Activated T-helper 17 cell treated with anti-CD3 and anti-CD28 coated beads, Interleukin-2, amount 50 U/mL, for 72 hours (primary cell): ENCODE data around the gene GMCL2. TPM values are rescaled to one million over a fixed set of nuclear protein-coding genes. Genes with fewer than 3 reads are reported as not detected.

Experiments used
- ATAC-seq: fragments of 150-1000 bp; cut with Tn5 transposase; replicated peaks from 2 replicates; pipeline ENCODE4 v1.10.0; 2021; ENCODE audit warnings: mild to moderate bottlenecking, moderate library complexity
- H3K27ac Mint-ChIP-seq: one replicate; pipeline ENCODE4 v1.8.0; 2022; ENCODE audit warnings: mixed read lengths
- H3K27me3 Mint-ChIP-seq: one replicate; pipeline ENCODE4 v1.8.0; 2022; ENCODE audit warnings: mixed read lengths
- H3K36me3 Mint-ChIP-seq: one replicate; pipeline ENCODE4 v1.8.0; 2022; ENCODE audit warnings: low read depth, mild to moderate bottlenecking, mixed read lengths
- H3K4me1 Mint-ChIP-seq: one replicate; pipeline ENCODE4 v1.8.0; 2022; ENCODE audit warnings: mixed read lengths
- H3K4me3 Mint-ChIP-seq: one replicate; pipeline ENCODE4 v1.8.0; 2022; ENCODE audit warnings: mild to moderate bottlenecking, mixed read lengths
- H3K9me3 Mint-ChIP-seq: one replicate; pipeline ENCODE4 v1.8.0; 2022; ENCODE audit warnings: mixed read lengths
- total RNA-seq, 2 donors: library from RNA; stranded (reverse); gene quantifications; one replicate each; pipeline ENCODE4 v1.2.3, GENCODE V29; 2022

GMCL2 gene
- total RNA-seq, 2 donors from 2014 or later, result not detected

DNA sequence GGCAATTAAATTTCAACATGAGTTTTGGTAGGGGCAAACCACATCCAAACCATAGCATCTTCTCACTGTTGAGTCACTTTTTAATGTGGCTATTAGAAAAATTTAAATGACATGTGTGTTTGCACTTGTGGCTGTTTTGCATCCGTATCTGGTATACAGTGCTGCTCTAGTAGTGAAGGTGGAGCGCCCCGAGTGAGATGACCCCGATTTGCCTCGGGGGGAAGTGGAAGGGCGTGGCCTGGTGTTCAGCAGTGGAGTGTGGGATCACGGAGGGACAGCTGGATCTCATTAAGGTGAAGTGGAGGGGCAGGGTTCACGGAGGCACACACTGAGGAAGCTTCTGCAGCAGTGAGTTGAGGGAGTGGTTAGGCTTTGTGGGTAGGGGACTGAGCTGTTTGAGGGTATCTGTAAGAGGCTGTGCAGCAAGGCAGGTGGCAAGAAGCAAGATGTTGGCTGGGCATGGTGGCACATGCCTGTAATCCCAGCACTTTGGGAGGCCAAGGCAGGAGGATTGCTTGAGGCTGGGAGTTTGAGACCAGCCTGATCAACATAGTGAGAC lies 6.2 kb upstream of the GMCL2 start:
- H3K4me3 Mint-ChIP-seq, result no peak overlapping the region
- no peak for ATAC-seq
- H3K27me3 Mint-ChIP-seq, result peaks cover 17% of the 10 kb centered on the region
- H3K9me3 Mint-ChIP-seq, result no peaks in the 10 kb centered on the region
- no peaks in the 10 kb centered on the region for H3K36me3 Mint-ChIP-seq
- no peak overlapping the region for H3K27ac Mint-ChIP-seq
- H3K4me1 Mint-ChIP-seq, result no peaks in the 10 kb centered on the region

DNA sequence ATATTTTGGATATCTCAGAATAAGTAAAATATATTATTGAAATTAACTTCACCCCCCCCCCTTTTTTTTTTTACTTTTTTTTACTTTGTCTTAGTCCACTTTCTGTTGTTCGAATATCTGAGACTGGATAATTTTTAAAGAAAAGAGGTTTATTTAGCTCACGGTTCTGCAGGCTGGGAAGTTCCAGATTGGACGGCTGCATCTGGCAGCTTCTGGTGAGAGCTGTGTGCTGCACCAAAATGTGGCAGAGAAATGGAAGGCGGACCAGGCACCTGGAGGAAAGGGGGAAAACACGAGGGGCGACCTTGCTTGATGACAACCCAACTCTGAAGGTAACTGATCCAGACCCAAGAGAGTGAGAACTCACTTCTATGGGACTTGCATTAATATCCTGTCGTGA lies 5.6 kb upstream of the GMCL2 start:
- no peaks in the 10 kb centered on the region for H3K4me1 Mint-ChIP-seq
- no peak overlapping the region for H3K4me3 Mint-ChIP-seq
- H3K27ac Mint-ChIP-seq, result no peak overlapping the region
- ATAC-seq, result no peak
- H3K27me3 Mint-ChIP-seq, result peaks cover 18% of the 10 kb centered on the region
- H3K36me3 Mint-ChIP-seq, result no peaks in the 10 kb centered on the region
- no peaks in the 10 kb centered on the region for H3K9me3 Mint-ChIP-seq

DNA sequence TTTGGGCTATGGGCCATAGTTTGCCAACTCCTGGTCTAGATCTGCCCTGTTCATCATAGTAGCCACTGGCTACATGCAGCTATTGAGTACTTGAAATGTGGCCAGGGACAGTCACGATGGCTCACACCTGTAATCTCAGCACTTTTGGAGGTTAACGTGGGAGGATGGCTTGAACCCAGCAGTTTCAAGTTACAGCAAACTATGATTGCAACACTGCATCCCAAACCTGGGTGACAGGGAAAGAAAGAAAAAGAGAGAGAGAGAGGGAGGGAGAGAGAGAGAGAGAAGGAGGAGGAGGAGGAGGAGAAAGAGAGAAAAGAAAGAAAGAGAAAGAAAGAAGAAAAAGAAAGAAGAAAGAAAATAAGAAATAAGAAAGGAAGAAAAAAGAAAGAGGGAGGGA lies 5.1 kb upstream of the GMCL2 start:
- peak; percentile 74 for ATAC-seq
- H3K4me3 Mint-ChIP-seq, result no peak overlapping the region
- H3K36me3 Mint-ChIP-seq, result no peaks in the 10 kb centered on the region
- H3K27me3 Mint-ChIP-seq, result peaks cover 18% of the 10 kb centered on the region
- no peak overlapping the region for H3K27ac Mint-ChIP-seq
- no peaks in the 10 kb centered on the region for H3K9me3 Mint-ChIP-seq
- no peaks in the 10 kb centered on the region for H3K4me1 Mint-ChIP-seq

DNA sequence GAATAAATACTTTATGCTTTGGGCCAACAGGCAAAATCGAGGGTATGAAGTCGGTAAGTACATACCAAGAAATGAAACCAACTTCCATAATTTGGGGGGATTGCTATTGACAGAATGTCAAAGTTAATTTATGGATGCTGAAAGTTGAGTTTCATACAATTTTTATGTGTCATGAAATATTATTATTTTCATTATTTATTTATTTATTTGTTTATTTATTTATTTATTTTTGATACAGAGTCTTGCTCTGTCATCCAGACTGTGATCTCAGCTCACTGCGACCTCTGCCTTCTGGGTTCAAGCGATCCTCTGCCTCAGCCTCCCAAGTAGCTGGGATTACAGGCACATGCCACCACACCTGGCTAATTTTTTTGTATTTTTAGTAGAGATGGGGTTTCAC lies 4.5 kb upstream of the GMCL2 start:
- H3K36me3 Mint-ChIP-seq, result no peaks in the 10 kb centered on the region
- H3K27ac Mint-ChIP-seq, result no peak overlapping the region
- H3K4me1 Mint-ChIP-seq, result no peaks in the 10 kb centered on the region
- H3K4me3 Mint-ChIP-seq, result no peak overlapping the region
- no peaks in the 10 kb centered on the region for H3K9me3 Mint-ChIP-seq
- no peak for ATAC-seq
- H3K27me3 Mint-ChIP-seq, result peaks cover 18% of the 10 kb centered on the region

DNA sequence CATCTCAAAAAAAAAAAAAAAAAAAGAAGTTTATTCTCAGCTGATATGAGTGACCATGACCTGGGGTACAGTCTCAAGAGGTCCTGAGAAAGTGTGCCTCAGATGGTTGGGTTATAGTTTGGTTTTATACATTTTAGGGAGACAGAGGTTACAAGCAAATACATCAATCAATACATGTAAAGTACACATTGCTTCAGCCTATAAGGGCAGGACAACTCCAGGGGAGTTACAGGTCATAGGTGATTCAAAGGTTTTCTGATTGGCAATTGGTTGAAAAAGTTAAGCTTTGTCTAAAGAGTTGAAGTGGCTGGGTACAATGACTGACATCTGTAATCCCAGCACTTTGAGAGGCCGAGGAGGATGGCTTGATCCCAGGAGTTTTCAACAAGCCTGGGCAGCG lies 2.3 kb upstream of the GMCL2 start:
- Mint-ChIP-seq H3K4me1 (no peaks in the 10 kb centered on the region), H3K36me3 (no peaks in the 10 kb centered on the region), H3K4me3 (no peak overlapping the region), H3K9me3 (no peaks in the 10 kb centered on the region), H3K27ac (no peak overlapping the region), H3K27me3 (peaks cover 15% of the 10 kb centered on the region)
- no peak for ATAC-seq

DNA sequence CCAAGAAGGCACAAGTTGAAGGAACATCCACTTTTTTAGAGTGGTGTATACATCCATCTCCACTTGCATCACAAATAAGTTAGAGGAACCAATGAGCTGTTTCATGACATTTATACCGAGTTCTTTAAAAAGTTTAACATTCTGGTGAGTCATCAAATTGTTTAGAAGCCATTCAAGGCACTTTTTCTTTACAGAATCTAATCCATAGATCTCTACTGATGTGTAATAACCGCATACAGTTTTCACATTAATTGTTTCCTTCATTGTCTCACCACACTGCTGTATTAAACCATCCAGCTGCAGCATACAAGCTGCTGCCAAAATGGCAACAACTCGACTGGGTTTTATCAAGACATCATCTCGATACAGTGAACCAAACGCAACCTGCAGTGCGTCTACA lies 744 bp downstream of the GMCL2 start:
- Mint-ChIP-seq H3K4me1 (no peaks in the 10 kb centered on the region), H3K9me3 (no peaks in the 10 kb centered on the region), H3K27me3 (peaks cover 7% of the 10 kb centered on the region), H3K36me3 (no peaks in the 10 kb centered on the region), H3K4me3 (no peak overlapping the region), H3K27ac (no peak overlapping the region)
- ATAC-seq, result no peak

DNA sequence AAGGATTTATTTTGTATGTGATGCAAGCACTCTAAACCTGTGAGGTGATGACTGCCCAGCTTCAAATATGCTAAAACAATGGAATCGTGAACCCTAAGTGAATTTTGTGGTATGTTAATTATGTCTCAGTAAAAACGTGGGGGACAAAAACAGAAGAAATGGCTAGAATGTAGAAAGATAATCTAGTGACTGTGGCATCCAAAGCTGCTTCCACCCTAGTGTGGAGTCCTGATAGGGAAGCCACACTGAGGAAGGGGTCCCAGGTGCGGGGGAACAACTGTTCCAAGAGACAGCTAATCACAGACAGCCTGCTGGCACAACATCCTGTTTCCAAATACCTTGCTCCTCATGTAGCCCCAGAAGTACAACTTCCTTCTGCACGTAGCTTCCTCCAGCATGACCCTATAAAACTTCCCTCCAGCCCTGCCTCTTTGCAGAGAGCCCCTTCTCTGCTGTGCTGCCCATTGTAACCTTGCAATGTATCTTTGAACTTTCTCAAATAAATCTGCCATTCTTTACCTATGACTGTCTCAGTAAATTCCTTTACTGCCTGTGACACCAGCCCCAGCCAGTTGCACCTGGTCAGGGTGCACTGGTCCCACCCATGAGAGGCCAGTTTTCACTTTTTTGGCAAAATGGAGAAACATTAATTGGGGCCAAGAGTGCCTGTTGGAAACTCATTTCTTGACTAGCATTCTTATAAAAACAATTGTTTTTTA lies 4.9 kb downstream of the GMCL2 start:
- H3K27ac Mint-ChIP-seq, result no peak overlapping the region
- H3K4me3 Mint-ChIP-seq, result no peak overlapping the region
- ATAC-seq, result no peak
- H3K27me3 Mint-ChIP-seq, result peaks cover 10% of the 10 kb centered on the region
- H3K9me3 Mint-ChIP-seq, result no peaks in the 10 kb centered on the region
- H3K36me3 Mint-ChIP-seq, result no peaks in the 10 kb centered on the region
- no peaks in the 10 kb centered on the region for H3K4me1 Mint-ChIP-seq

DNA sequence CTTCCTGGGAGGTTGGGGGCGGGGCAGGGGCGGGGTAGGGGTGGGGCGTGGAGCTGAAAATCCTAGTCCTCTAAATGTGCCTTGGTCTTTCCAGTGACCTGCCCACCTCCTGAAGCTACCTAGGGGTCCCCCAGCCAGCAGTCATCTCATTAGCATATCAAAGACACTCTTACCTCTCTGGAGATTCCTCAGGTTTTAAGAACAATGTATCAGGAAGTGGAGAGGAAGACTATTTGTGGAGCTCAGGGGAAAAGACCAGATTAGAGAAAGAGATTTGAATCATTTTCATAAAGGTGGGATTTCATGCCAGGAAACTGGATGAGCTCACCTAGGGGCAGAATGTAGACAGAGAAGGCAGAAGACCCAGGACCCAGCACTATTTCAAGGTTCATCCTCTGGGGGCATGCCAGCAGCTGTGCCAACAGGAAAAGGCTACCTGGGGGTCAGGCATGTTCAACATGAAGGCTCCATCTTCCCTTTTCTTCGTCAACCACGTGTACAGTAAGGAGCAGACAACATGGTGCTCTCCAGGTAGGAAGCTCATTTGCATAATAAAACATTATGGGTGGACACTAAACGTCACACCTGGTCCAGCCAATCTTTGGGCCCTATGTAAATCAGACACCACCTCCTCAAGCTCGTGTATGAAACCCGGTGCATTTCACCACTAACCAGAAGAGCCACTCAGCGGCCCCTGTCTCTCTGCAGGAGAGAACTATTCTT lies 6.9 kb downstream of the GMCL2 start:
- H3K27me3 Mint-ChIP-seq, result peaks cover 14% of the 10 kb centered on the region
- no peak for ATAC-seq
- H3K4me3 Mint-ChIP-seq, result no peak overlapping the region
- H3K27ac Mint-ChIP-seq, result no peak overlapping the region
- no peaks in the 10 kb centered on the region for H3K4me1 Mint-ChIP-seq
- H3K36me3 Mint-ChIP-seq, result no peaks in the 10 kb centered on the region
- no peaks in the 10 kb centered on the region for H3K9me3 Mint-ChIP-seq

DNA sequence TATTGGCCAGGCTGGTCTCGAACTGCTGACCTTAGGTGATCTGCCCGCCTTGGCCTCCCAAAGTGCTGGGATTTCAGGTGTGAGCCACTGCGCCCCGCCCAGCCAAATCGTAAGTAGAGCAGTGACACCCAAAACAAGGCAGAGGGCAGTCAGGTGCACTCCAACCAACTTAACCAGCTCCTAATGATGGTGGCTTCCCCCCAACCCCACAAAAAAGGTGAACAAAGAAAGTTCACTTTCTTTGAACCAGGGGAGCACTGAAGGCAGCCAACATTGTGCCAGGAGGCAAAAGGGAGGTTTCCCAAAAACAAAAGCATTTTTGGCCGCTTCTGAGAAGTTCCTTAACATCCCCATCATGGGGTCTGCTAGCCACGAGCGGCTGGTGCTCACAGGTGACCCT lies 9.6 kb downstream of the GMCL2 start:
- H3K9me3 Mint-ChIP-seq, result no peaks in the 10 kb centered on the region
- no peak overlapping the region for H3K4me3 Mint-ChIP-seq
- peaks cover 14% of the 10 kb centered on the region for H3K27me3 Mint-ChIP-seq
- H3K4me1 Mint-ChIP-seq, result no peaks in the 10 kb centered on the region
- H3K36me3 Mint-ChIP-seq, result no peaks in the 10 kb centered on the region
- H3K27ac Mint-ChIP-seq, result no peak overlapping the region
- ATAC-seq, result no peak

DNA sequence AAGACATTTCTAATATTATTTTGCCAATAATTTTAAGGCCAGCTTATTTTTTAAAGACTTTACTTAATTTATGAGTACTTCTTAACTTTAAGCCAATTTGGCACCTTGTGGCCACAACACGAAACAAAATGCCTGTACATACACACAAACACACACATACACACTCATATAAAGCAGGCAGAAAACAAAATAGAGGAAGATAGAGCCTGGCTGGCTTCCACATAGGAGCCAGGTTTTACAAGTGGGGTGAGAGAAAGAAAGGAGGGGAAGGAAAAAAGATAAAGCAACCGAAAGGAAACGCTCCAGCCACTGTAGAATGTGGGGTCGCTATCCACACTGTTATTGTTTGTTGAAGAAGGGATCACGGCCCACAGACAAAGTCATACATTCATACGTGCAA lies 10.4 kb downstream of the GMCL2 start:
- Mint-ChIP-seq H3K4me1 (no peaks in the 10 kb centered on the region), H3K9me3 (no peaks in the 10 kb centered on the region), H3K27ac (no peak overlapping the region), H3K4me3 (no peak overlapping the region), H3K36me3 (no peaks in the 10 kb centered on the region), H3K27me3 (peaks cover 14% of the 10 kb centered on the region)
- ATAC-seq, result no peak

DNA sequence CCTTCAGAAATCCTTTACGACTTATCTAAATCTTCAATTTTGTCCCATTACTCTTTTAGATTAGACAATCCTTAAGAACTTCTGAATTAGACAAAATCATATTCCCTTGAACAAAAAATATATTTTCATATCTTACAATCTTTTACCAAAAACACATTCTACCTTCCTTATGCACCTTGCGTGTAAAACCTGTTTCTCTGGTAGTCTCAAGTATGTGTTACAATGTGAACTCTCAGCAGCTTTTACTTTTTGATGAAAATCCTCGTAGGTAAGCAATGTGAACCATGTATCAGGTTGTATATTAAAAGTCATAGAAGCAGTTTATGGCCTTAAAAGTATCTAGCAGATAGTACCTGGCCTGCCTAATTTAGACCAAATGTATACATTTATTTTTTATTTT lies 12.7 kb downstream of the GMCL2 start:
- H3K9me3 Mint-ChIP-seq, result no peaks in the 10 kb centered on the region
- no peak for ATAC-seq
- no peak overlapping the region for H3K4me3 Mint-ChIP-seq
- no peaks in the 10 kb centered on the region for H3K36me3 Mint-ChIP-seq
- no peak overlapping the region for H3K27ac Mint-ChIP-seq
- no peaks in the 10 kb centered on the region for H3K4me1 Mint-ChIP-seq
- H3K27me3 Mint-ChIP-seq, result peaks cover 11% of the 10 kb centered on the region

DNA sequence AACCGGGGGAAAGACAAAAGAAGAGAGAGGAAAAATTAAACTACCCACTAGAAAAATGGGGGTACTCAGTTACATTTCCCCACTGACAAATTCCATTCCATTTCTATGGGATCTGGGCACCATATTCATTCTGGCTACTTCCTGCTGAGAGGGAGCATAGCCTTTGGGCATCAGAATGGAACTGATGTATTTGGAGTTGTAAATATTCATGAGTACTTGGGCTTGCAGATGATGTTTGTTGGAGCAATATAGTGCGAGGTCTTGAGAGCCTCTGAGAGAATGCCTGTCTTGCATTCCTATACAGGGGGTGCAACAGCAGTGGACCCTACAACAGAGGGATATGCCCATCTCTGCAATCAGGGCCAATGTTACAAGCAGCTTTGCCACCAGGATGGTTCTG lies 16.7 kb downstream of the GMCL2 start:
- no peak for ATAC-seq
- Mint-ChIP-seq H3K9me3 (no peaks in the 10 kb centered on the region), H3K36me3 (no peaks in the 10 kb centered on the region), H3K27me3 (no peaks in the 10 kb centered on the region), H3K4me1 (no peaks in the 10 kb centered on the region), H3K27ac (no peak overlapping the region), H3K4me3 (no peak overlapping the region)

DNA sequence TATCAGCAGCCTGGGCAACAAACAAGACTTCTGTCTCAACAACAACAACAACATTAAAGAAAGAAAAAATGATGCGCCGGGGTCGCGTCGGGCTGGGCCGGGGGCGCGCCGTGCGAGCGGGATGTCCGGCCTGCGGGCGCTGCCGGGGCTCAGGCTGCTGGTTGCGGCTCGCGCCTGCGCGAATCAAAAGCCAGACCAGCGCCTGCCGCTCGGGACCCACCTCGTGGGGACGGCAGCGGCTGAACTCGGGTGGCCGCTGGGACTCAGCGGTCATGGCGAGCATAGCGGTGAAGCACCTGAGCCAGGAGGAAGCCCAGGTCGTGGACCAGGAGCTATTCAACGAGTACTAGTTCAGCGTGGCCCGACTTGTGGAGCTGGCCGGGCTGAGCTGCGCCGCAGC lies 21.6 kb downstream of the GMCL2 start:
- H3K4me1 Mint-ChIP-seq, result no peaks in the 10 kb centered on the region
- peaks cover 9% of the 10 kb centered on the region for H3K27me3 Mint-ChIP-seq
- ATAC-seq, result no peak
- no peaks in the 10 kb centered on the region for H3K36me3 Mint-ChIP-seq
- H3K9me3 Mint-ChIP-seq, result no peaks in the 10 kb centered on the region
- no peak overlapping the region for H3K4me3 Mint-ChIP-seq
- no peak overlapping the region for H3K27ac Mint-ChIP-seq

DNA sequence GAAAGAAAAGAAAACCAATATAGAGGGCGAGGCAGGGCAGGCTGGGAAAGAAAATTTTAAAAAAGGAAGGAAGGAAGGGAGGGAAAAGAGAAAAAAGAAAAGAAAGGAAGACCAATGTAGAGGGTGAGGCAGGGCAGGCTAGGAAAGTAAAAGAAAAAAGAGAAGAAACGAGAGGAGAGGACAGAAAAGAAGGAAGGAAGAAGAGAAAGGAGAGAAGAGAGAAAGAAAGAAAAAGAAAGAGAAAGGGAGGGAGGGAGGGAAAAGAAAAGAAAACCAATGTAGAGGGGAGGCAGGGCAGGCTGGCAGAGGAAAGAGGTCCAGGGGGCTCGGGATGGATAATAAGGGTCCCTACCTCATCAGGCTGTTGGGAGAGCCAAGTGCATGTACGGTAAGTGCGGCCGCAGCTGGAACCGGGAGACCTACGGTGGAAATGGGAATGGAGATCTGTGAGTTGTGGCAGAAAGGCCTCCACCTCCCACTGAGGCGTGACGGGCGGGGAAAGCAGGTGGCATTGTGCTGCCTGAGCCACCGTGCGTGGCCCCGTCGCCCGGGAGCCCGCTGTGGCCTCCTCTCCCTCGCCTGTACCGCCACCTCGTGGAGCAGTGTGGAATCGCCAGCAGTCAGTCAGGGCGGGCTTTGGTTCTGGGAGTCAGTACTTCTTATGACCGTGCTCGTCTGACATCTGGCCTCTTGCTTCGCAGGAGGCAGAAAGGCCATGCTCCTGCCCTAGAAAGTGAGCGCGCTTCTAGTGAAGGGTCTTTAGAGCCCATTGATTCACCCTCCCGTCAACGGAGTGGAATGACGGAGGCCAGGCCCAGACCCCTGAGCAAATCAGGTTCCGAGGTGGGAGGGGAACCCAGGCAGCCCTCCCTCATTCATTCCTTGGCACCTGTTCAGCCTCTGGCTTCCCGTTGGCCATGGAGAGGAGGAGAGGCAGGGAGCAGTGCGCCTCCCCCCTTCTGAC lies 23.1 kb downstream of the GMCL2 start:
- H3K27me3 Mint-ChIP-seq, result peaks cover 9% of the 10 kb centered on the region
- no peaks in the 10 kb centered on the region for H3K36me3 Mint-ChIP-seq
- no peak overlapping the region for H3K27ac Mint-ChIP-seq
- peak; percentile 99 for ATAC-seq
- no peaks in the 10 kb centered on the region for H3K4me1 Mint-ChIP-seq
- peak overlapping the region; percentile 31 for H3K4me3 Mint-ChIP-seq
- no peaks in the 10 kb centered on the region for H3K9me3 Mint-ChIP-seq
